Adipocyte (in vitro differentiated cells): ENCODE data around the gene LSAMP.

Source experiments
- DNase-seq: peaks from one replicate; pipeline ENCODE4 v3.0.0-alpha.2; 2015; ENCODE audit warnings: low read depth
- H3K27me3 ChIP-seq: replicated peaks from 2 replicates; pipeline ENCODE4 v1.7.0; 2013; ENCODE audit warnings: mild to moderate bottlenecking, low read length, moderate library complexity; ENCODE audit not compliant: control insufficient read depth, insufficient read depth
- H3K36me3 ChIP-seq: 2 replicates; pipeline ENCODE4 v1.7.0; 2013; ENCODE audit warnings: low read length, mild to moderate bottlenecking, moderate library complexity; ENCODE audit not compliant: control insufficient read depth, insufficient read depth, severe bottlenecking
- H3K4me1 ChIP-seq: 2 replicates; pipeline ENCODE4 v1.7.0; 2013; ENCODE audit warnings: mild to moderate bottlenecking, low read length, moderate library complexity; ENCODE audit not compliant: control insufficient read depth, insufficient read depth
- H3K4me3 ChIP-seq: 2 replicates; pipeline ENCODE4 v1.7.0; 2013; ENCODE audit warnings: mild to moderate bottlenecking, low read length, moderate library complexity
- H3K9ac ChIP-seq: 2 replicates; pipeline ENCODE4 v1.7.0; 2013; ENCODE audit warnings: mild to moderate bottlenecking, low read length, moderate library complexity
- H3K9me3 ChIP-seq: 2 replicates; pipeline ENCODE4 v1.7.0; 2013; ENCODE audit warnings: mild to moderate bottlenecking, low read length, moderate library complexity; ENCODE audit not compliant: control insufficient read depth

The LSAMP gene

DNA sequence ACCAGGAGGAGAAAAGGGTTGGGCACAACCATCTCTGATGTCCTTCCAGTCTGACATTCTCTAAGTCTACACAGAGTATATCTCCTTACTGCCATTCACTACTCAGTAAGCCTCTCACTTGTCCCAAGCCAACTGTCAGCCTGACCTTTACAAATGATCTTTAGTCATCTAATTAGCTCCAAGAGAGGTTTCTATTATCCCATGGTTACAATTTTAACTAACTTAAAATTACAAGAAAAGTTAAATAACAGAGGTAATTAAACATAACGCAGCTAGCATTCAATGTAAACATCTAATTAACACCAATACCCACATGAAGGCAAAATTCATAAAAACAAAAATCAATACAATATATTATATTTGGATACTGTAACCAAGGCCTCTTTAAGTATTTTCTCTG lies 126.9 kb downstream of the LSAMP start:
- Histone ChIP-seq H3K4me1 (no peaks in the 10 kb centered on the region), H3K4me3 (no peak overlapping the region), H3K9me3 (no peaks in the 10 kb centered on the region), H3K9ac (no peak overlapping the region), H3K27me3 (no peaks in the 10 kb centered on the region), H3K36me3 (no peaks in the 10 kb centered on the region)
- DNase-seq = no peak

GRCh38 chr3:116316771-116317170 lies 128.5 kb downstream of the LSAMP start:
- Histone ChIP-seq H3K4me1 (no peaks in the 10 kb centered on the region), H3K4me3 (no peak overlapping the region), H3K27me3 (no peaks in the 10 kb centered on the region), H3K9me3 (no peaks in the 10 kb centered on the region), H3K9ac (no peak overlapping the region), H3K36me3 (no peaks in the 10 kb centered on the region)
- DNase-seq = no peak

GRCh38 chr3:116314476-116314875 lies 130.8 kb downstream of the LSAMP start:
- Histone ChIP-seq H3K36me3 (no peaks in the 10 kb centered on the region), H3K27me3 (no peaks in the 10 kb centered on the region), H3K9me3 (no peaks in the 10 kb centered on the region), H3K4me3 (no peak overlapping the region), H3K4me1 (no peaks in the 10 kb centered on the region), H3K9ac (no peak overlapping the region)
- no peak for DNase-seq

- H3K27me3 ChIP-seq = no peaks in the 10 kb centered on the region
- DNase-seq = no peak
- no peak overlapping the region for H3K4me3 ChIP-seq
- H3K9me3 ChIP-seq = no peaks in the 10 kb centered on the region
- no peaks in the 10 kb centered on the region for H3K4me1 ChIP-seq
- no peaks in the 10 kb centered on the region for H3K36me3 ChIP-seq
- H3K9ac ChIP-seq = no peak overlapping the region
Observed at GRCh38 chr3:116306720-116307119, 138.6 kb downstream of the LSAMP start.

DNA sequence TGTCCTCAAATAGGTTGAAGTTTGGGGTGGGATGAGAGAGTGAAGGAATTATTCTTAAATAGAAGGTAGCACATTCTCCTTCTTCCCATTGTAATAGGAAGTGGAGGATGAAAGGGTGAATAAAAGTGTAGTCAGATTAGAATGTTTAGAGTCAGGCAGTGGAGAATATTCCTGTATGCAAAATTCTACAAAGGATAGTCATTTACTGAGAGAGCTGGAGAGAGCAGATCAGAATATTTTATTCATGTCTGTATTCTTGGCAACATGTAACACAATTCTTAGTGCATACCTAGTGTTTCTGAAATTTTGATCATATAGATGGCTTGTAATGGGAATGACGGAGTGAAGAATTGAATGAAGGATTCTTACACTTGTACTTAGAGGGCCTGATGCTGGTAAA lies 139.1 kb downstream of the LSAMP start:
- DNase-seq = no peak
- no peaks in the 10 kb centered on the region for H3K9me3 ChIP-seq
- no peaks in the 10 kb centered on the region for H3K4me1 ChIP-seq
- H3K4me3 ChIP-seq = no peak overlapping the region
- H3K9ac ChIP-seq = no peak overlapping the region
- no peaks in the 10 kb centered on the region for H3K27me3 ChIP-seq
- H3K36me3 ChIP-seq = no peaks in the 10 kb centered on the region

- H3K9ac ChIP-seq = no peak overlapping the region
- H3K4me1 ChIP-seq = no peaks in the 10 kb centered on the region
- DNase-seq = peak; percentile 26
- no peak overlapping the region for H3K4me3 ChIP-seq
- H3K36me3 ChIP-seq = no peaks in the 10 kb centered on the region
- H3K27me3 ChIP-seq = no peaks in the 10 kb centered on the region
- no peaks in the 10 kb centered on the region for H3K9me3 ChIP-seq
Observed at GRCh38 chr3:116302087-116302747, 143.1 kb downstream of the LSAMP start.

DNA sequence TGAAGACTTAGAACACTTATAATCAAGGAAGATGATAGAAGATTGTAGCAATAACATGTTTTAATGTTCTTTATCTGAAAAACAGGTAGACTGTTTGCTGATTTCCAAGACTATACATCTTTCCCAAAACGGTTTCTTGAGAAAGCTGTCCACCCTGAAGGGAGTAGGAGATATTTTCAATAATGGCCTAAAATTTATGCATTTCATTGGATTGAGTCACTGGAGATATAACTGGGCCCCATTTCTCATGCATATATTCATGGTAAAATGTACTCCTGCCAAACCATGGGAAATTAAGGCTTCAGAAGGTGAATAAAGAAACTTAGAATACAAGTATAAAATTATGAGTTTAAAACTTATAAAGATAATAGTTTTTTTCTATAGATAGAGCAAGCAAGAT lies 143.9 kb downstream of the LSAMP start:
- Histone ChIP-seq H3K36me3 (no peaks in the 10 kb centered on the region), H3K4me1 (no peaks in the 10 kb centered on the region), H3K9me3 (no peaks in the 10 kb centered on the region), H3K4me3 (no peak overlapping the region), H3K9ac (no peak overlapping the region), H3K27me3 (no peaks in the 10 kb centered on the region)
- DNase-seq = no peak

DNA sequence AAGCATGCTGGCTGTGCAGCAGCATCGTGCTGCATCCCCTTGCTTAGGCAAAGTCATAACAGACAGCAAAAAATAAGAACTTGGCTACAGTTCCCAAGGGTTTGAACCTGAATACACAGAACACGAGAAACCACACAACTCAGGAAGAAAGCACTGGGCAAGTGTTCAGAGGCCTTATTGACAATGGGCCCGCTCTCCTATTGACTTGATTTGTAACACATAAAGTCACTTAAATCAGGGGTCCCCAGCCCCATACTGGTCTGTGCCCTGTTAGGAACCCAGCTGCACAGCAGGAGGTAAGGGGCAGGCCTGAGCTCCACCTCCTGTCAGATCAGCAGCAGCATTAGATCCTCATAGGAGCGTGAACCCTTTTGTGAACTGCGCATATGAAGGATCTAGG lies 145.1 kb downstream of the LSAMP start:
- H3K4me1 ChIP-seq = no peaks in the 10 kb centered on the region
- no peaks in the 10 kb centered on the region for H3K9me3 ChIP-seq
- no peak overlapping the region for H3K9ac ChIP-seq
- H3K4me3 ChIP-seq = no peak overlapping the region
- no peaks in the 10 kb centered on the region for H3K36me3 ChIP-seq
- no peak for DNase-seq
- no peaks in the 10 kb centered on the region for H3K27me3 ChIP-seq

DNA sequence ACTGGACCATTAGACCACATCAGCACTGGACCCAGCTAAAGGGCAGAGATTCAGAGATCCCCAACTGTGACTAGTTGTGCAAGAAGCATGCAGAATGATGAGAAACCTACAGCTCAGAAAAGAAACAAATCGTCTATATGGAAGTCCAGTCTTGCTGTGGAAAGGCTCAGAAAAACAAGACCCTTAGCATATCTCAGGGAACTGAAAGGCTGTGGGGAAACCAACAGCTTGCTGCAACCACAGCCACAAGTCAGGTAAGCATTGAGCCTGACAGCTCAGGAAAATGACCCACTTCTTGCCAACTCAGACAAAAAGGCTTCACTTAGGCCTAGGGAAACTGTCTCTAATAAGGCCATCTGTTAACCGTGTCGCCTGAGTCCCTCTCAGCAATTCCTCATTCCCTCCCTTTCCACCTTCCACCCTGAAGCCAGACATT lies 145.6 kb downstream of the LSAMP start:
- no peaks in the 10 kb centered on the region for H3K27me3 ChIP-seq
- H3K4me1 ChIP-seq = no peaks in the 10 kb centered on the region
- no peaks in the 10 kb centered on the region for H3K36me3 ChIP-seq
- H3K9ac ChIP-seq = no peak overlapping the region
- no peak for DNase-seq
- H3K4me3 ChIP-seq = no peak overlapping the region
- H3K9me3 ChIP-seq = no peaks in the 10 kb centered on the region

DNA sequence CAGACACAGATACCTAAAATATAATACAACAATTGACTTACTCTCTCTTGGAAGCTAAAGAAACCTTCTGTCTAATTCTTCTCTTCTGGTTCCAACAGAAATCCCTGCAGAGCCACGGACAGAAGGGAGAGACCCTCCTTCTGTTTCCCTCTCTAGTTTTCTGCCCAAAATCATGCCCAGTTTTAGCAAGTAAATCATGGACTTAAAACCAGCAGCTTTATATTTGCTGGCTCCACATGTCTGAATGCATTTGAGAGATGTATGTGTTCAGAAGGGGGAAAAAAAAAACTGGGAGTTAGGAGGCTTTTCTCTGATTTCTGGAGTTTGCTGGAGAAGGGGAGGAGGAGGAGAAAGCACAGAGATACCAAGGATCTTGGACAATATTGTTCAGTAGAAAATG lies 147.1 kb downstream of the LSAMP start:
- Histone ChIP-seq H3K9me3 (no peaks in the 10 kb centered on the region), H3K36me3 (no peaks in the 10 kb centered on the region), H3K9ac (no peak overlapping the region), H3K4me3 (no peak overlapping the region), H3K27me3 (no peaks in the 10 kb centered on the region), H3K4me1 (no peaks in the 10 kb centered on the region)
- no peak for DNase-seq

DNA sequence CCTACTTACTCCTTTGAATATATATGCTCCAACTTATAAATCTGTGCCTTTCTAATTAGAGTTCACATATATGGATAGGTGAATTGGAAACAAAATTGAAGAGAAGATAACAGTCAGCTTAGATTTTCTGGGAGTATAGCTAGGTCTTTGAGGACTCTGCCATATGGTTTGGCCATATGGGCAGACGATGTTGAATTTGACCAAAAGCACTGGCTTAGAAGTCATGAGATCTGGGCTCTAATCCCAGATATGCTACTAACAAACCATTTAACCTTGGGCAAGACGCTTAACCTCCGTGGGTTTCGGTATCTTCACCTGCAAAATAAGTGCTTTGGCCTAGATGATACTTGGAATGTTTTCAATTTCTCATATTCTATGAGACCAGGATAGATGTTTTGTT lies 154.1 kb downstream of the LSAMP start:
- H3K4me3 ChIP-seq = no peak overlapping the region
- no peaks in the 10 kb centered on the region for H3K36me3 ChIP-seq
- H3K9me3 ChIP-seq = no peaks in the 10 kb centered on the region
- H3K9ac ChIP-seq = no peak overlapping the region
- no peak for DNase-seq
- no peaks in the 10 kb centered on the region for H3K4me1 ChIP-seq
- no peaks in the 10 kb centered on the region for H3K27me3 ChIP-seq

DNA sequence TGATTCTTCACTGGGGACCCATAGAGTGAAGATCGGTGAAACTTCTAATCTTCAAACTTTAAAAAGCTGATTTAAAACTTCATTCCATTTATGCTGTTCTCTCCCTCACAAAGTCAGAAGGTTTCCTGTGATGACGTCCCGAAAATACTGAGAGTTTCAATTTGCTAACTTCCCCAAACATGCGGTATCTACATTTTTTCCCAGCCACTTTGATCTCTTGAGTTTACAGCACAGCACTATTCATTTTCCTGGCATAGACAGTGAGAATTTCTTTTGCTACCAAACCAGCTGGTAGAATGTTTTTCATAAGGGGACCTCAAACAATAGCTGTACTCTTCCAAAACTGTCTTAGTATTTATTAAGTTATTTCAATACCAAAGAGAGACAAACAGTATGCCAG lies 156.8 kb downstream of the LSAMP start:
- H3K9ac ChIP-seq = no peak overlapping the region
- H3K4me3 ChIP-seq = no peak overlapping the region
- H3K4me1 ChIP-seq = no peaks in the 10 kb centered on the region
- no peaks in the 10 kb centered on the region for H3K9me3 ChIP-seq
- H3K27me3 ChIP-seq = no peaks in the 10 kb centered on the region
- no peak for DNase-seq
- H3K36me3 ChIP-seq = no peaks in the 10 kb centered on the region
